K562 (cell line): Measurements from ENCODE around the gene LRRC25. TPM values are rescaled to one million over a fixed set of nuclear protein-coding genes. Genes with fewer than 3 reads are reported as not detected.

Experiments
- ATAC-seq: fragments of 200-7000 bp; cut with Tn5 transposase; 3 replicates; pipeline ENCODE4 v1.9.1; 2020; ENCODE audit warnings: moderate library complexity
- BruUV-seq: library from RNA; stranded (reverse); fragments of 400-500 nt; replicated peaks from 2 replicates; lab custom pipeline; 2021; lab: Mats Ljungman, UMichigan
- CTCF ChIA-PET: fragments of 300-600 bp; formaldehyde crosslinking; extraction: SDS; loops from one replicate; lab custom pipeline; 2021; ENCODE audit warnings: low intra/inter-chr PET ratio; lab: Yijun Ruan, JAX
- POLR2A ChIA-PET: fragments of 300-600, 350-650 bp; sonication (Branson Sonifier 250); formaldehyde crosslinking; extraction: SDS; loops from one replicate; lab custom pipeline; 2021; ENCODE audit warnings: antibody characterized with exemption, inconsistent platforms; lab: Yijun Ruan, JAX
- DNase-seq, 4 experiments: peaks; one replicate each; pipeline versions ENCODE4 v3.0.0 to v3.0.0-alpha.2; 2011 to 2018; ENCODE audit warnings: low spot score in 3 of 4, mixed read lengths in 3 of 4; ENCODE audit errors: extremely low read depth in 1 of 4
- FAIRE-seq: peaks from 2 replicates; lab custom pipeline; 2011; peaks lifted over from hg19 to GRCh38; lab: Jason Lieb, UNC
- H2AFZ ChIP-seq: 2 replicates; pipeline ENCODE4 v1.6.0; 2011; ENCODE audit warnings: low read depth, low read length, control low read depth, inconsistent platforms
- H3K27ac ChIP-seq: fragments of 200-600 bp; 3 replicates; pipeline ENCODE4 v1.8.0; 2011; ENCODE audit warnings: low read depth, mild to moderate bottlenecking, control low read depth, inconsistent platforms, low read length, moderate library complexity, mixed read lengths; ENCODE audit errors: extremely low read depth
- H3K27me3 ChIP-seq, 2 experiments: fragments of 300-600 bp in 1 of 2; 2 replicates in 1 of 2; 3 replicates in 1 of 2; pipeline versions ENCODE4 v1.6.0 to v1.8.0; 2011; ENCODE audit warnings: inconsistent platforms in 2 of 2, low read length in 2 of 2, mild to moderate bottlenecking in 1 of 2, mixed read lengths in 1 of 2, moderate library complexity in 1 of 2; ENCODE audit not compliant: control insufficient read depth in 2 of 2, insufficient read depth in 2 of 2
- H3K36me3 ChIP-seq: fragments of 300-600 bp; 3 replicates; pipeline ENCODE4 v1.8.0; 2011; ENCODE audit warnings: mild to moderate bottlenecking, low read length, inconsistent platforms; ENCODE audit not compliant: control insufficient read depth, insufficient read depth
- H3K4me1 ChIP-seq, 2 experiments: fragments of 200-600 bp in 1 of 2; replicated peaks in 1 of 2; 2 replicates in 1 of 2; 3 replicates in 1 of 2; pipeline versions ENCODE4 v1.5.1 to v1.8.0; 2011; ENCODE audit warnings: inconsistent platforms in 2 of 2, low read length in 2 of 2, mild to moderate bottlenecking in 1 of 2, mixed read lengths in 1 of 2, moderate library complexity in 1 of 2; ENCODE audit not compliant: control insufficient read depth in 2 of 2, insufficient read depth in 2 of 2
- H3K4me2 ChIP-seq: 2 replicates; pipeline ENCODE4 v1.6.1; 2011; ENCODE audit warnings: low read length, control low read depth, inconsistent platforms, mixed read lengths; ENCODE audit not compliant: insufficient read depth
- H3K4me3 ChIP-seq: fragments of 200-600 bp; sonication (generic), shearing (Covaris generic); 2 replicates; pipeline ENCODE4 v1.5.1; 2016; ENCODE audit warnings: control low read depth, inconsistent platforms
- H3K79me2 ChIP-seq: fragments of 200-600 bp; 3 replicates; pipeline ENCODE4 v1.8.0; 2011; ENCODE audit warnings: low read length, inconsistent platforms; ENCODE audit not compliant: control insufficient read depth, insufficient read depth
- H3K9ac ChIP-seq, 2 experiments: 2 replicates each; pipeline versions ENCODE4 v1.6.0 to v1.6.1; 2011; ENCODE audit warnings: low read depth in 2 of 2, low read length in 2 of 2, control low read depth in 1 of 2, inconsistent platforms in 1 of 2, mild to moderate bottlenecking in 1 of 2, mixed read lengths in 1 of 2; ENCODE audit not compliant: insufficient read depth in 1 of 2
- H3K9me1 ChIP-seq: one replicate; pipeline ENCODE4 v1.6.0; 2011; ENCODE audit warnings: inconsistent platforms, mild to moderate bottlenecking, low read length, moderate library complexity; ENCODE audit not compliant: control insufficient read depth, insufficient read depth
- H3K9me3 ChIP-seq: replicated peaks from 2 replicates; pipeline ENCODE4 v1.5.1; 2011; ENCODE audit warnings: low read depth, low read length, inconsistent platforms; ENCODE audit not compliant: control insufficient read depth, insufficient read depth
- H4K20me1 ChIP-seq: replicated peaks from 2 replicates; pipeline ENCODE4 v1.6.1; 2011; ENCODE audit warnings: low read length, inconsistent platforms, mixed read lengths; ENCODE audit not compliant: control insufficient read depth, insufficient read depth
- CEBPG ChIP-seq, 3 experiments: fragments of 200-800 bp in 1 of 3; sonication (Bioruptor generic) in 1 of 3; sonication (generic) in 1 of 3; formaldehyde crosslinking in 1 of 3; IDR thresholded peaks in 2 of 3; conservative IDR thresholded peaks in 1 of 3; 2 replicates each; pipeline versions ENCODE4 v1.6.1 to v1.8.0; 2016 to 2022; ENCODE audit warnings: missing compliant biosample characterization in 2 of 3, missing genetic modification characterization in 2 of 3, mild to moderate bottlenecking in 1 of 3, missing genetic modification reagents in 1 of 3
- ILF3 ChIP-seq: fragments of 450-650 bp; IDR thresholded peaks from 2 replicates; pipeline ENCODE4 v1.6.1; 2018; ENCODE audit warnings: antibody characterized with exemption, mild to moderate bottlenecking, moderate library complexity, borderline replicate concordance
- MCM7 ChIP-seq, 2 experiments: fragments of 450-650 bp; IDR thresholded peaks; 2 replicates each; pipeline ENCODE4 v1.6.1; 2016 to 2018
- MEF2D ChIP-seq: conservative IDR thresholded peaks from 2 replicates; pipeline ENCODE4 v1.6.1; 2016; ENCODE audit warnings: low read depth, missing genetic modification characterization, missing compliant biosample characterization
- RBM34 ChIP-seq: fragments of 200-400 bp; formaldehyde crosslinking; IDR thresholded peaks from 2 replicates; pipeline ENCODE4 v1.6.1; 2018; ENCODE audit warnings: low read length, borderline replicate concordance; ENCODE audit not compliant: insufficient read depth
- TAL1 ChIP-seq: fragments of 450-650 bp; IDR thresholded peaks from 2 replicates; pipeline ENCODE4 v1.6.1; 2016; ENCODE audit warnings: mild to moderate bottlenecking
- ZNF121 ChIP-seq: sonication (generic); formaldehyde crosslinking; conservative IDR thresholded peaks from 2 replicates; pipeline ENCODE4 v1.8.0; 2022; ENCODE audit warnings: missing genetic modification reagents
- WGBS: fragments of 100-300 bp; shearing (Covaris generic); methylation state at CpG from one replicate; pipeline ENCODE4 v1.1.6; 2016; ENCODE audit warnings: low coverage, mixed read lengths; ENCODE audit not compliant: insufficient coverage; ENCODE audit errors: missing lambda C conversion rate; 5-methylcytosine and 5-hydroxymethylcytosine counted together
- in situ Hi-C: fragments of 300-500 bp; cut with MboI; formaldehyde crosslinking; loops from 4 replicates; pipeline ENCODE4 v1.15.0; 2018; ENCODE audit warnings: inconsistent platforms, mixed read lengths
- intact Hi-C: fragments of 100-400 bp; cut with micrococcal nuclease; formaldehyde crosslinking; loops from 2 replicates; pipeline ENCODE4 v1.14.2; 2022
- polyA plus RNA-seq, 8 experiments: library from polyadenylated mRNA; depleted of rRNA in 4 of 8; stranded (reverse) in 5 of 8; unstranded in 3 of 8; fragments of >200 nt; fragmentation: Nextera tagmentation in 2 of 8; fragmentation: Illumina TruSeq in 1 of 8; extraction: Ambion mirVana in 2 of 8; extraction: Trizol in 1 of 8; gene quantifications; 2 replicates each; pipeline versions ENCODE4 v1.2.1 to v1.2.3, GENCODE V29; 2011 to 2014; ENCODE audit warnings: inconsistent platforms in 1 of 8, missing spikeins in 1 of 8
- total RNA-seq, 7 experiments: library from RNA; depleted of rRNA in 6 of 7; stranded (reverse); fragments of >200 nt in 6 of 7; fragmentation: Illumina TruSeq in 2 of 7; extraction: Trizol in 2 of 7; gene quantifications; 2 replicates each; pipeline versions ENCODE4 v1.2.1 to v1.2.3, GENCODE V29; 2011 to 2021; ENCODE audit warnings: low replicate concordance in 1 of 7
- TF ChIP-seq, protein P1 (sequence below): fragments of 450-650 bp; IDR thresholded peaks from 2 replicates; pipeline ENCODE4 v1.6.1; 2014; ENCODE audit warnings: low read depth, mild to moderate bottlenecking, moderate library complexity, borderline replicate concordance
- TF ChIP-seq, protein P2 (sequence below): IDR thresholded peaks from 3 replicates; pipeline ENCODE4 v1.6.1; 2011; ENCODE audit warnings: borderline replicate concordance, mild to moderate bottlenecking, moderate library complexity; ENCODE audit not compliant: insufficient read length; ENCODE audit errors: extremely low read depth
- TF ChIP-seq, protein P3 (sequence below): fragments of 250-450 bp; sonication (Bioruptor Pico); IDR thresholded peaks from 2 replicates; pipeline ENCODE4 v1.5.0; 2021
- TF ChIP-seq, protein P4 (sequence below): fragments of 200-400 bp; formaldehyde crosslinking; IDR thresholded peaks from 2 replicates; pipeline ENCODE4 v1.6.1; 2017; ENCODE audit warnings: mild to moderate bottlenecking, low read depth, low read length, moderate library complexity

Gene LRRC25
- total and polyA plus RNA-seq, 9 of the 15 experiments (the other 6 are each of a cell fraction or from before 2014, with no cell fraction given): 0.07 to 0.36 (median 0.10) TPM; not detected in 3

DNA sequence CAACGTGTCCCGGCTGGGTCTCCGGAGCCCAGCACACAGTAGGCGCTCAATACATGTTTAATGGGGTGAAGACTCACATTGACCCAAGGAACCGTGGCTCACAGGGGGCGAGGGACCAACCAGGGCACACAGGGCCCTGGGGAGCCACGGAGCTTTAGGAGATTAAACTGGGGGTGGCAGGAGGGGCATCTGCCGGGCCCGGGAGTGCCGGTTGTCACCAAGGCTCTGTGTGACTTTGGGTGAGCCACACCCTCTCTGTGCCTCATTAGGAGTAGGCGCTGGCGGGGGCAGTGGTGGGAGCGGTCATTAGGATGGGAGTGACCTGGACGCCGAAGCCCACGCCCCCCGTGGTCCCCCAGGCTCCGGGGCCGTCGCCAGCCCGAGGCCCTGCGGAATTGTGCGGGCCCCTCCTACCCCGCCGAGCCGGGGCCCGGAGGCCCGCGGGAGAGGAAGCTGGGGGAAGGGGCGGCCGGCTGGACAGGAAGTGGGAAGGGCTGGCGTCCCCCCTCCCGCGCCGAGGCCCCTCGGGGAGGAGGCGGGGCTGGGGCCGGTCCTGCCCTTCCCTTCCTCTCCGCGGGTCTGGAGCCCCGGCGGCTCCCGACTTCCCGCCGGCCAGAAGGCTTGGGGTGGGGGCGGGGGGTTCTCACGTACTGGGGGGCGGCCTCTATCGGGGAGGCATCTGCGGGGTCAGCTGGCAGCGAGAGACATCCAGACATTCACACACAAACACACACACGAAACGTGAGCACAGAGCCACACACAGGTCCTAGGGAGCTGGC, 20.0 kb upstream of the LRRC25 start:
- Histone ChIP-seq H3K9ac (peak overlapping the region; percentile 90 to 93), H2AFZ (peak overlapping the region; percentile 92), H3K36me3 (peaks cover 12% of the 10 kb centered on the region; the same call in 1 of the 3 replicates), H3K4me3 (peak overlapping the region; percentile 60), H3K79me2 (peaks cover 47% of the 10 kb centered on the region), H3K4me1 (peaks cover 51 to 91% of the 10 kb centered on the region in 2 experiments), H3K9me1 (no peaks in the 10 kb centered on the region), H3K4me2 (peak overlapping the region; percentile 88), H3K9me3 (no peaks in the 10 kb centered on the region), H3K27me3 (no peaks in the 10 kb centered on the region), H3K27ac (peak overlapping the region; percentile 97), H4K20me1 (peaks cover 10% of the 10 kb centered on the region; the same call in 1 of the 2 replicates)
- no TSS peak for BruUV-seq
- DNase-seq (peak; percentile 79 to 94 (median 85)), FAIRE-seq (no peak), ATAC-seq (peak; percentile 74)
- POLR2A ChIA-PET: interaction anchor here (0.6 to 11.1 kb wide), 11 partner anchors 11 to 646 kb away, joined by 3 to 244 read pairs (median 3); partner anchors contain the start of genes GDF15, JUND and SLC25A42
- CTCF ChIA-PET: no interaction called here
- 0% methylated on average over 29 of the region's 53 CpGs for WGBS
- intact Hi-C loops (loop anchor here (5.0 kb wide), 1 partner anchor 215 kb away; the partner anchor contains the start of gene RAB3A), in situ Hi-C loops (loop anchor here (10.0 kb wide), 1 partner anchor 323 kb away; the partner anchor contains the start of gene MAST3)
- TF ChIP-seq, protein P1, sequence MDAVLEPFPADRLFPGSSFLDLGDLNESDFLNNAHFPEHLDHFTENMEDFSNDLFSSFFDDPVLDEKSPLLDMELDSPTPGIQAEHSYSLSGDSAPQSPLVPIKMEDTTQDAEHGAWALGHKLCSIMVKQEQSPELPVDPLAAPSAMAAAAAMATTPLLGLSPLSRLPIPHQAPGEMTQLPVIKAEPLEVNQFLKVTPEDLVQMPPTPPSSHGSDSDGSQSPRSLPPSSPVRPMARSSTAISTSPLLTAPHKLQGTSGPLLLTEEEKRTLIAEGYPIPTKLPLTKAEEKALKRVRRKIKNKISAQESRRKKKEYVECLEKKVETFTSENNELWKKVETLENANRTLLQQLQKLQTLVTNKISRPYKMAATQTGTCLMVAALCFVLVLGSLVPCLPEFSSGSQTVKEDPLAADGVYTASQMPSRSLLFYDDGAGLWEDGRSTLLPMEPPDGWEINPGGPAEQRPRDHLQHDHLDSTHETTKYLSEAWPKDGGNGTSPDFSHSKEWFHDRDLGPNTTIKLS: peak; percentile 69; the same call in 1 of the 2 replicates
- TF ChIP-seq RBM34 (no peak), ILF3 (no peak; the same call in 1 of the 2 replicates), ZNF121 (no peak), MCM7 (IDR thresholded peaks at IDR 0.05) (no peak), CEBPG (CRISPR knock-in tag; IDR thresholded peaks at IDR 0.05) (no peak), CEBPG (tag; conservative IDR thresholded peaks at IDR 0.05 in 1 of 2, IDR thresholded peaks at IDR 0.05 in 1 of 2) (no peak), MEF2D (tag) (no peak), TAL1 (no peak)
- TF ChIP-seq, protein P2, sequence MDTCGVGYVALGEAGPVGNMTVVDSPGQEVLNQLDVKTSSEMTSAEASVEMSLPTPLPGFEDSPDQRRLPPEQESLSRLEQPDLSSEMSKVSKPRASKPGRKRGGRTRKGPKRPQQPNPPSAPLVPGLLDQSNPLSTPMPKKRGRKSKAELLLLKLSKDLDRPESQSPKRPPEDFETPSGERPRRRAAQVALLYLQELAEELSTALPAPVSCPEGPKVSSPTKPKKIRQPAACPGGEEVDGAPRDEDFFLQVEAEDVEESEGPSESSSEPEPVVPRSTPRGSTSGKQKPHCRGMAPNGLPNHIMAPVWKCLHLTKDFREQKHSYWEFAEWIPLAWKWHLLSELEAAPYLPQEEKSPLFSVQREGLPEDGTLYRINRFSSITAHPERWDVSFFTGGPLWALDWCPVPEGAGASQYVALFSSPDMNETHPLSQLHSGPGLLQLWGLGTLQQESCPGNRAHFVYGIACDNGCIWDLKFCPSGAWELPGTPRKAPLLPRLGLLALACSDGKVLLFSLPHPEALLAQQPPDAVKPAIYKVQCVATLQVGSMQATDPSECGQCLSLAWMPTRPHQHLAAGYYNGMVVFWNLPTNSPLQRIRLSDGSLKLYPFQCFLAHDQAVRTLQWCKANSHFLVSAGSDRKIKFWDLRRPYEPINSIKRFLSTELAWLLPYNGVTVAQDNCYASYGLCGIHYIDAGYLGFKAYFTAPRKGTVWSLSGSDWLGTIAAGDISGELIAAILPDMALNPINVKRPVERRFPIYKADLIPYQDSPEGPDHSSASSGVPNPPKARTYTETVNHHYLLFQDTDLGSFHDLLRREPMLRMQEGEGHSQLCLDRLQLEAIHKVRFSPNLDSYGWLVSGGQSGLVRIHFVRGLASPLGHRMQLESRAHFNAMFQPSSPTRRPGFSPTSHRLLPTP: no peak
- TF ChIP-seq, protein P3, sequence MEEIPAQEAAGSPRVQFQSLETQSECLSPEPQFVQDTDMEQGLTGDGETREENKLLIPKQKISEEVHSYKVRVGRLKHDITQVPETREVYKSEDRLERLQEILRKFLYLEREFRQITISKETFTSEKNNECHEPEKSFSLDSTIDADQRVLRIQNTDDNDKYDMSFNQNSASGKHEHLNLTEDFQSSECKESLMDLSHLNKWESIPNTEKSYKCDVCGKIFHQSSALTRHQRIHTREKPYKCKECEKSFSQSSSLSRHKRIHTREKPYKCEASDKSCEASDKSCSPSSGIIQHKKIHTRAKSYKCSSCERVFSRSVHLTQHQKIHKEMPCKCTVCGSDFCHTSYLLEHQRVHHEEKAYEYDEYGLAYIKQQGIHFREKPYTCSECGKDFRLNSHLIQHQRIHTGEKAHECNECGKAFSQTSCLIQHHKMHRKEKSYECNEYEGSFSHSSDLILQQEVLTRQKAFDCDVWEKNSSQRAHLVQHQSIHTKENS (CRISPR knock-in tag): no peak
- TF ChIP-seq, protein P4, sequence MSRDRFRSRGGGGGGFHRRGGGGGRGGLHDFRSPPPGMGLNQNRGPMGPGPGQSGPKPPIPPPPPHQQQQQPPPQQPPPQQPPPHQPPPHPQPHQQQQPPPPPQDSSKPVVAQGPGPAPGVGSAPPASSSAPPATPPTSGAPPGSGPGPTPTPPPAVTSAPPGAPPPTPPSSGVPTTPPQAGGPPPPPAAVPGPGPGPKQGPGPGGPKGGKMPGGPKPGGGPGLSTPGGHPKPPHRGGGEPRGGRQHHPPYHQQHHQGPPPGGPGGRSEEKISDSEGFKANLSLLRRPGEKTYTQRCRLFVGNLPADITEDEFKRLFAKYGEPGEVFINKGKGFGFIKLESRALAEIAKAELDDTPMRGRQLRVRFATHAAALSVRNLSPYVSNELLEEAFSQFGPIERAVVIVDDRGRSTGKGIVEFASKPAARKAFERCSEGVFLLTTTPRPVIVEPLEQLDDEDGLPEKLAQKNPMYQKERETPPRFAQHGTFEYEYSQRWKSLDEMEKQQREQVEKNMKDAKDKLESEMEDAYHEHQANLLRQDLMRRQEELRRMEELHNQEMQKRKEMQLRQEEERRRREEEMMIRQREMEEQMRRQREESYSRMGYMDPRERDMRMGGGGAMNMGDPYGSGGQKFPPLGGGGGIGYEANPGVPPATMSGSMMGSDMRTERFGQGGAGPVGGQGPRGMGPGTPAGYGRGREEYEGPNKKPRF: no peak
